ENCODE results near the gene KLHDC7B. TPM values are rescaled to one million over a fixed set of nuclear protein-coding genes. Genes with fewer than 3 reads are reported as not detected.

KLHDC7B gene
- total and polyA plus RNA-seq, 4 experiments from 2014 or later, result 4.3 to 7.5 (median 7.3) TPM

DNA sequence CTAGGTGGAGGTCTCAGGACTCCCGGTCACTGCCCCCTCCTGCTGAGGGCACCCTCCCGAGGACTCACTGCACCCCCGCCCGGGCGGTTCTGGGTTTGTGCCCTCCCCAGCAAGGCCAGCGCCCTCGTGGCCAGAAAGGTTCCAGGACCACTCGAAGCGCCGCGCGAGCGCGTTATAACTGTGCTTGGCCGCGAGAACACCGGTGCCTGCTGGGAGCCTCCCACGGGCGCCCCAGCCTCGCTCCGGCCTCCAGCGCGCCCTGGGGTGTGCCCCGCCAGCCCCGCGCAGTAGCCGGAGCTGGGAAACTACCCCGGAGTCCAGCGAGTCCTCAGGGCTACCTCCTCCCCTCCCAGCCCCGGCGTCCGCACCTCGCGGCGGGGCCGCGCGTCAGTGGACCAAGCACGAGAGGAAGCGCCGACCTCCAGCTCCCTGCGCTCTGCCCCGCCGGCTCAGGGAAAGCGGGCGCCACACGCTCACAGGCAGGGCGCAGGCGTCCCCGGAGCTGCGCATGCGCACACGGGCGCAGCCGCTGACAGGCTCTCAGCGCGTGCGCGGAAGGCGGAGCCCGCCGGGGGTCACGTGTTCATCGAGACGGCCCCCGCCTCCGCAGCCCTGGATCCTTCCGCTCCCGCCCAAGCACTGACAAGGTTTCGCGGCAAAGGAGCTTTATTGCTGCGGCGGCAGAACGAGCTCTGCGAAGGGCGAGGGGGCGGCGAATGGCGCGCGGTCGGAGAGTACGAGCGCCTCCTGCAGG is 20.4 kb upstream of the KLHDC7B start, which contains the start of gene SCO2:
Gene SCO2 (minus strand): TSS at position 495 of the 754 bp plus-strand sequence. CDS start 1,187 bp downstream, outside the sequence.
- Histone ChIP-seq H3K4me1 (ENCODE audit: insufficient read depth, low read length) (peaks cover 46% of the 10 kb centered on the region), H3K9me3 (ENCODE audit: control insufficient read depth in 1 of 2, low read length in 2 of 2) (no peaks in the 10 kb centered on the region), H3K4me3 (ENCODE audit: low read length in 2 of 2) (peak within 1 kb of the TSS; percentile 47 to 81), H3K27ac (ENCODE audit: low read depth, low read length) (peak within 1 kb of the TSS; percentile 96), H3K36me3 (ENCODE audit: insufficient read depth, low read length) (peaks cover 27% of the 10 kb centered on the region), H3K27me3 (ENCODE audit: insufficient read depth, low read length) (no peaks in the 10 kb centered on the region)
- Mint-ChIP-seq H3K9me3 (no peaks in the 10 kb centered on the region), H3K4me3 (peak within 1 kb of the TSS; percentile 86 to 94 (median 92)), H3K27ac (peak within 1 kb of the TSS; percentile 84 to 97 (median 94)), H3K27me3 (no peaks in the 10 kb centered on the region), H3K4me1 (peaks cover 14 to 39% (median 26%) of the 10 kb centered on the region in 4 donors), H3K36me3 (peaks cover 7 to 21% of the 10 kb centered on the region in 2 donors)
- intact Hi-C loops (cut with micrococcal nuclease), result loop anchor here (1.0 to 5.0 kb wide), 7 partner anchors 17 to 333 kb away; partner anchors contain the start of genes CHKB, NCAPH2, SBF1 and SYCE3
- POLR2A ChIA-PET (ENCODE audit: partially characterized antibody), result interaction anchor here (0.5 to 9.5 kb wide), 46 partner anchors 10 to 600 kb away, joined by 3 to 321 read pairs (median 6); partner anchors contain the start of genes ARSA, CHKB, HDAC10 and KLHDC7B
- DNase-seq, result peak; percentile 96 to 98 (median 98)
- CTCF ChIA-PET (ENCODE audit: partially characterized antibody), result interaction anchor here (0.6 to 5.1 kb wide), 50 partner anchors 8 to 339 kb away, joined by 3 to 135 read pairs (median 5); partner anchors contain the start of genes ARSA, CHKB, HDAC10 and KLHDC7B

DNA sequence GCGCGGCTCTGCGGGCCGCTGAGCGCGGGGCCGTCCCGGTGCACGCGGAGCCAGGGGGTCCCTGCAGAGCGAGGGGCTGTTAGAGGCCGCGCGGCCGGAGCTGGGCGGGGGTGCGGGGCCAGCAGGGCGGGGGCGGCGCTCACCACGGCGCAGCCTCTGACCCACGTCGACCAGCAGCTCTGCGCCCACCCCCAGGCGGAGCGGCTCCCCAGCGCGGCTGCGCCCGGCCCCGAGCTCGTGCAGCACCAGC is 19.9 kb upstream of the KLHDC7B start:
- H3K4me3 Mint-ChIP-seq, result peak overlapping the region; percentile 65 to 89 (median 80)
- CTCF ChIA-PET (ENCODE audit: partially characterized antibody), result interaction anchor here (0.6 to 5.1 kb wide), 50 partner anchors 8 to 339 kb away, joined by 3 to 135 read pairs (median 5); partner anchors contain the start of genes ARSA, CHKB, HDAC10 and KLHDC7B
- H3K27me3 Mint-ChIP-seq, result no peaks in the 10 kb centered on the region
- H3K27ac ChIP-seq (ENCODE audit: low read depth, low read length), result peak overlapping the region; percentile 96
- no peaks in the 10 kb centered on the region for H3K27me3 ChIP-seq (ENCODE audit: insufficient read depth, low read length)
- H3K9me3 ChIP-seq (ENCODE audit: control insufficient read depth in 1 of 2, low read length in 2 of 2), result no peaks in the 10 kb centered on the region
- peaks cover 0 to 2% (median 0%) of the 10 kb centered on the region in 8 donors for H3K9me3 Mint-ChIP-seq
- H3K27ac Mint-ChIP-seq, result peak overlapping the region in 6 of 7 donors; percentile 60 to 97 (median 78)
- no peak for DNase-seq
- H3K36me3 Mint-ChIP-seq, result peaks cover 7 to 21% of the 10 kb centered on the region in 2 donors
- peaks cover 14 to 39% (median 26%) of the 10 kb centered on the region in 4 donors for H3K4me1 Mint-ChIP-seq
- H3K4me3 ChIP-seq (ENCODE audit: low read length in 2 of 2), result peak overlapping the region in 1 of 2 donors; percentile 81
- H3K4me1 ChIP-seq (ENCODE audit: insufficient read depth, low read length), result peaks cover 50% of the 10 kb centered on the region
- POLR2A ChIA-PET (ENCODE audit: partially characterized antibody), result interaction anchor here (0.6 to 9.5 kb wide), 47 partner anchors 10 to 600 kb away, joined by 3 to 321 read pairs (median 6); partner anchors contain the start of genes ARSA, CHKB, HDAC10 and KLHDC7B
- peaks cover 27% of the 10 kb centered on the region for H3K36me3 ChIP-seq (ENCODE audit: insufficient read depth, low read length)
- intact Hi-C loops (cut with micrococcal nuclease), result loop anchor here (1.0 to 5.0 kb wide), 8 partner anchors 17 to 333 kb away; partner anchors contain the start of genes CHKB, NCAPH2, SBF1 and SYCE3

DNA sequence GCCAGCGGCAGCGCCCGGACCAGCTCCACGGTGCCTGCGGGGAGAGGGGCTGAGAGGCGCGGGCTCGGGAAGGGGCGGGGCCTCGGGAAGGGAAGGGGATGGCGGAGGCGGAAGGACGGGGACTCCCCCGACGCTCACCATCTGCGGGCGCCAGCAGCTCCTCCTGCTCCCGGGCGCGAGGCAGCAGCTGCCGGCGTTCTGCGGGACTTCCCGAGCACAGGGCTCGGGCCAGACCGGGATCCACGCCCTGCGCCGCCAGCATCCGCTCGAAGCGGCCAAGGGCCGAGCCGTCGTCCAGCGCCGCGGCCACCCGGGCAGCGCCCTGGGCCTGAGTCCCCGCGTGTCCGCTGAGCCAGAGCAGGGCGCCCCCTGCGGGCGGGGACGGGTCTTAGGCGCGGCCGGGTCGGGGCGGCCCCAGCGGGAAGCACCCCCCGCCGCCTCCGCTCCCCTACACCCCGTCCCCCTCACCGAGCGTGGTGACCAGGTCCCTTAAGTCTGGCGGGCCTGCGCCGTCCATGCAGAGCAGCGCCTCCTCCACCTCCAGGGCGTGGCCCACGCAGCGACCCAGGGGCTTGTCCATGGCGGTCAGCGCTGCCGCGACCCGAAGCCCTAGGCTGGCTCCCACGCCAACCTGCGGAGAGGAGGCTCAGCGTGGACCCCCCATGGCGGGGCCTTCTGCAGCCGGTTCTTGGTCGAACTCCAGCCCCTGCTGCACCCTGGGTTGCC is 19.4 kb upstream of the KLHDC7B start:
- H3K27ac Mint-ChIP-seq, result peak overlapping the region; percentile 83 to 97 (median 91)

DNA sequence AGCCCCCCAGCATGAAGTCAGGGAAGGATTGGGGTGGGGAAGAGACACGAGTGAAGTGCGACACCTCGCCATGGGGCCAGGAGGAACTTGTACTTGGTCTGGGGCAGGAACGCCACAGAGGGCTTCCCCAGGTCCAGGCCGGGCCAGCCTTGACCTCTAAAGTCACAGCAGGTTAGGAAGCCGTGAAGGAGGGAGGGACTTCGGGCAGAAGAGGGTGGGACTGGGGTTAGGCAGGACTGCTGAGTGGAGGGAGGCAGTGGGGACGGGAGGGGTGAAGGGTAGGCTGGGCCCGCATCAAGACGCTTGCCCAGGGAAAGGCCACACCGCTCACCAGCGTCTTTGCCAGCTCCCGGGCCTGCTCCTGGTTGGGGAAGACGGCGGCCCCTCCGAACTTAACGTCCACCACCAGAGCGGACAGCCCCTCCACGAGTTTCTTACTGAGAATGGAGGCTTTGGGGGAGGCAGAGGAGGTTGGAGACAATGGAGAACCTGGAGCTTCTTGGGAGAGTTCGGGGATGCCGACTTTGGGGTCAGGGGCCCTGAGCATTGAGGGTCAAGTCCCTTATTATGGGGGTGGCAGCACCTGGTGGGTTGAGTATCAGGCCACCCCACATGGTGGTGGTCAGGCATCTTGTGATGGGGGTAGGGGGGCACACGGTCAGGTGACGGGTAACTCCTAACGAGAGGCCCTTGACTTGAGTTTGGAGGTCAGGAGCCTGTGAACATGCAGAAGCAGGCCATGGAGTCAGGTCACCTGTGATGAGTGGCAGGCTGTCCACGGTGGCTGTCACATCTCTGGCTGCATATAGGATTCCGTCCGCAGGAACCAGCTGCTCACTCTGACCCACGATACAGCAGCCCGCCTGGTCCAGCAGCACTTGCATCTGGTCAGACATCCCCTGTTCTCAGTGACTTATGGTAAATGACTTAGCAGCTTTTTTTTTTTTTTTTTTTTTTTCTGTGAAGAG is 18.6 kb upstream of the KLHDC7B start:
- Histone ChIP-seq H3K4me3 (ENCODE audit: low read length in 2 of 2) (peak overlapping the region in 1 of 2 donors; percentile 81), H3K27ac (ENCODE audit: low read depth, low read length) (peak overlapping the region; percentile 96), H3K36me3 (ENCODE audit: insufficient read depth, low read length) (peaks cover 14% of the 10 kb centered on the region), H3K27me3 (ENCODE audit: insufficient read depth, low read length) (no peaks in the 10 kb centered on the region), H3K4me1 (ENCODE audit: insufficient read depth, low read length) (peaks cover 52% of the 10 kb centered on the region), H3K9me3 (ENCODE audit: control insufficient read depth in 1 of 2, low read length in 2 of 2) (no peaks in the 10 kb centered on the region)
- intact Hi-C loops (cut with micrococcal nuclease), result loop anchor here (1.0 to 5.0 kb wide), 3 partner anchors 93 to 335 kb away; no protein-coding TSS in a partner anchor
- Mint-ChIP-seq H3K27me3 (no peaks in the 10 kb centered on the region), H3K4me1 (peaks cover 14 to 39% (median 29%) of the 10 kb centered on the region in 4 donors), H3K27ac (peak overlapping the region; percentile 83 to 97 (median 91)), H3K36me3 (peaks cover 3 to 17% of the 10 kb centered on the region in 2 donors), H3K9me3 (peaks cover 0 to 2% (median 0%) of the 10 kb centered on the region in 8 donors), H3K4me3 (peak overlapping the region; percentile 60 to 83 (median 75))
- ChIA-PET POLR2A (ENCODE audit: partially characterized antibody) (interaction anchor here (0.6 to 9.5 kb wide), 13 partner anchors 11 to 201 kb away, joined by 3 to 321 read pairs (median 6); partner anchors contain the start of genes CHKB, LMF2, NCAPH2 and SYCE3), CTCF (ENCODE audit: partially characterized antibody) (interaction anchor here (1.0 to 5.1 kb wide), 8 partner anchors 12 to 94 kb away, joined by 3 to 135 read pairs (median 16); partner anchors contain the start of genes KLHDC7B and SYCE3)
- peak in 2 of 5 donors; percentile 30 to 55 for DNase-seq

More for the DNA sequence above, 19.4 kb upstream of the KLHDC7B start:
- Histone ChIP-seq H3K4me1 (ENCODE audit: insufficient read depth, low read length) (peaks cover 50% of the 10 kb centered on the region), H3K4me3 (ENCODE audit: low read length in 2 of 2) (peak overlapping the region; percentile 23 to 81), H3K27me3 (ENCODE audit: insufficient read depth, low read length) (no peaks in the 10 kb centered on the region), H3K36me3 (ENCODE audit: insufficient read depth, low read length) (peaks cover 23% of the 10 kb centered on the region), H3K9me3 (ENCODE audit: control insufficient read depth in 1 of 2, low read length in 2 of 2) (no peaks in the 10 kb centered on the region), H3K27ac (ENCODE audit: low read depth, low read length) (peak overlapping the region; percentile 96)
- no peaks in the 10 kb centered on the region for H3K27me3 Mint-ChIP-seq
- H3K4me1 Mint-ChIP-seq, result peaks cover 14 to 39% (median 28%) of the 10 kb centered on the region in 4 donors
- intact Hi-C loops (cut with micrococcal nuclease), result loop anchor here (1.0 to 5.0 kb wide), 3 partner anchors 94 to 334 kb away; no protein-coding TSS in a partner anchor
- ChIA-PET POLR2A (ENCODE audit: partially characterized antibody) (interaction anchor here (0.6 to 9.5 kb wide), 46 partner anchors 11 to 601 kb away, joined by 3 to 321 read pairs (median 6); partner anchors contain the start of genes ARSA, CHKB, HDAC10 and KLHDC7B), CTCF (ENCODE audit: partially characterized antibody) (interaction anchor here (0.7 to 5.1 kb wide), 48 partner anchors 8 to 340 kb away, joined by 3 to 135 read pairs (median 5); partner anchors contain the start of genes ARSA, CHKB, HDAC10 and KLHDC7B)
- peak overlapping the region; percentile 60 to 89 (median 75) for H3K4me3 Mint-ChIP-seq
- H3K36me3 Mint-ChIP-seq, result peaks cover 3 to 19% of the 10 kb centered on the region in 2 donors
- peak; percentile 82 to 91 (median 86) for DNase-seq
- peaks cover 0 to 2% (median 0%) of the 10 kb centered on the region in 8 donors for H3K9me3 Mint-ChIP-seq

DNA sequence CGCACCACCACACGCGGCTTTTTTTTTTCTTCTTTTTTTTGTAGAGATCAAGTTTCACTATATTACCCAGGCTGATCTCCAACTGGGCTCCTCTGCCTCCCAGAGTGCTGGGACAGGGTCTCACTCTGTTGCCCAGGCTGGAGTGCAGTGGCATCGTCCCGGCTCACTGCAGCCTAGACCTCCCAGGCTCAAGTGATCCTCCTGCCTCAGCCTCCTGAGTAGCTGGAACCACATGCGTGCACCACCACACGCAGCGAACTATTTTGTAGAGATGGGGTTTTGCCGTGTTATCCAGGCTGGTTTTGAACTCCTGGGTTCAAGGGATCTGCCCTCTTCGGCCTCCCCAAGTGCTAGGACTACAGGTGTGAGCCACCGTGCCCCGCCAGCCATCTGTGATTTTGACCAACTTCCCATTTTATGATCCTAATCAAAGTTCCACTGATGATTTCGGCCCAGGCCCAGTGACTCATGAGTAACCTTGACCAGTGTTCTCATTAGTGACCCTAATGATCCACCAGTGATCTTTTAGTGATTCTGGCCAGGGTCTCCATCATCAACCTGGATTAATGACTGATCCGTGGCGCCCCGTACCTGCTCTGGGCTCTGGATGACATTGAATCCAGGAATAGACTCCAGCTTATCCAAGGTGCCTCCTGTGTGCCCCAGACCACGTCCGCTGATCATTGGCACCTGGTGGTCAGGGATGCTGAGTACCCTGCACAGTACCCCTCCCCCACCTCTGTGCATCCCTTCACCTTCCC is 17.6 kb upstream of the KLHDC7B start:
- Histone ChIP-seq H3K4me3 (ENCODE audit: low read length in 2 of 2) (no peak overlapping the region), H3K36me3 (ENCODE audit: insufficient read depth, low read length) (peaks cover 5% of the 10 kb centered on the region), H3K9me3 (ENCODE audit: control insufficient read depth in 1 of 2, low read length in 2 of 2) (no peaks in the 10 kb centered on the region), H3K4me1 (ENCODE audit: insufficient read depth, low read length) (peaks cover 61% of the 10 kb centered on the region), H3K27me3 (ENCODE audit: insufficient read depth, low read length) (no peaks in the 10 kb centered on the region), H3K27ac (ENCODE audit: low read depth, low read length) (peak overlapping the region; percentile 96)
- peak in 1 of 5 donors; percentile 31 for DNase-seq
- Mint-ChIP-seq H3K9me3 (peaks cover 0 to 2% (median 0%) of the 10 kb centered on the region in 8 donors), H3K4me1 (peaks cover 14 to 45% (median 31%) of the 10 kb centered on the region in 4 donors), H3K27ac (peak overlapping the region; percentile 83 to 97 (median 91)), H3K36me3 (peaks cover 3 to 14% of the 10 kb centered on the region in 2 donors), H3K4me3 (peak overlapping the region; percentile 60 to 83 (median 75)), H3K27me3 (no peaks in the 10 kb centered on the region)
- intact Hi-C loops (cut with micrococcal nuclease), result loop anchor here (5.0 kb wide), 2 partner anchors 286 to 336 kb away; no protein-coding TSS in a partner anchor
- POLR2A ChIA-PET (ENCODE audit: partially characterized antibody), result interaction anchor here (0.6 to 9.5 kb wide), 15 partner anchors 10 to 202 kb away, joined by 3 to 321 read pairs (median 7); partner anchors contain the start of genes ARSA, CHKB, LMF2 and NCAPH2
- CTCF ChIA-PET (ENCODE audit: partially characterized antibody), result interaction anchor here (1.1 to 5.1 kb wide), 6 partner anchors 11 to 36 kb away, joined by 3 to 135 read pairs (median 14); partner anchors contain the start of genes KLHDC7B and SYCE3

Measured in CD4-positive, alpha-beta memory T cell (primary cell).